EH (cell line): ENCODE results near the gene TRIM41.
A peak's percentile ranks its signal among the peaks of the same experiment; 100 is the strongest.

Experiments used
- DNase-seq: peaks from one replicate; pipeline ENCODE4 v3.0.0-alpha.2; 2015; ENCODE audit warnings: low read depth

TRIM41 gene

DNA sequence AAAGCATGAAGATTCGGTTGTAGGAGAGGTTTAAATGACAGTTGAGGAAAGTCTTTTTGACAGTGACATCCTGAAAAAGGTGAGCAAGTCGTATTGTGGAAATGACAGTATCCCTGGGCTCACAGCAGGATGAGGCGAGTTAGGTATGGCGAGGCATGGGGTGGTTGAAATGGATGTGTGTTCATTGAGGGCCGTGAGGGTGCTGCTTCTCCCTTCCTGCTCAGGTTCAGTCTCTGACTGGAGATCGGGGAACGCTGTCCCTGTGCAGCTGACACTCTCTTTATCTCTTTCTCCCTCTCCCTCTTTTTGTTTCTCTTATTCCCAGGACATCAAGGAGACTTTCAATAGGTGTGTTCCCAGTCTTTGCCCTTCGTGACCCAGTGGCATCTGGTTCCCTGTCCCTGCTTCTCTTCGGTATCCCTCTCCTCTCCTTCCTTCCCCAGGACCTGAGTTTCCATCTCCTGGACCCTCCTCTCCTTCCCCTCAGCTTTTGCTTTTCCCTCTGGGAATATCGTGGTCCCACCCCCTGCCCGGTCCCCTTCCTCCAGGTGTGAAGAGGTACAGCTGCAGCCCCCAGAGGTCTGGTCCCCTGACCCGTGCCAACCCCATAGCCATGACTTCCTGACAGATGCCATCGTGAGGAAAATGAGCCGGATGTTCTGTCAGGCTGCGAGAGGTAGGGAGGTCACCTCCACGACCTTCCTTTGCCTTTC is 10.2 kb downstream of the TRIM41 start:
- DNase-seq, result no peak

DNA sequence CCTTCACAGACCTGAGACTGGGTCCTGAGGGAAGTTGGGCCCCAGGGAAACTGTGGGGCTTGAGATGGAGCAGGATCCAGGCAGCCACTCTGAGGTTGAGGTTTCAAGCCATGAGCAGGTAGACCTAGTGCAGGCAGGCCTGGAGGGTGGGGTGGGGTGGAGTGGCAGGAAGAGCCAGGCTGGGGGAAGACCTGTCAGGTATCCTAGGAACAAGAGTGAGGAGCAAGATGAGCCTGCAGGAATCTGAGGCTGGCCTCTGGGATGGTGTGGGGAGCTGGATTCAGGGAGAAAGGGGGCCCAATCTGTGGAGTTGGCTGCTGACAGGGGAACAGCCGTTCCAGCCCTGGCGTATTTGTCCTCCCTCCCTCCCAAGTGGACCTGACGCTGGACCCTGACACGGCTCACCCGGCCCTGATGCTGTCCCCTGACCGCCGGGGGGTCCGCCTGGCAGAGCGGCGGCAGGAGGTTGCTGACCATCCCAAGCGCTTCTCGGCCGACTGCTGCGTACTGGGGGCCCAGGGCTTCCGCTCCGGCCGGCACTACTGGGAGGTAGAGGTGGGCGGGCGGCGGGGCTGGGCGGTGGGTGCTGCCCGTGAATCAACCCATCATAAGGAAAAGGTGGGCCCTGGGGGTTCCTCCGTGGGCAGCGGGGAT is 10.8 kb downstream of the TRIM41 start:
- DNase-seq, result no peak

GRCh38 chr5:181234455-181235306 is 11.6 kb downstream of the TRIM41 start:
- DNase-seq, result peak; percentile 21

- DNase-seq, result peak; percentile 15
Observed at GRCh38 chr5:181235323-181235688, 12.2 kb downstream of the TRIM41 start.

DNA sequence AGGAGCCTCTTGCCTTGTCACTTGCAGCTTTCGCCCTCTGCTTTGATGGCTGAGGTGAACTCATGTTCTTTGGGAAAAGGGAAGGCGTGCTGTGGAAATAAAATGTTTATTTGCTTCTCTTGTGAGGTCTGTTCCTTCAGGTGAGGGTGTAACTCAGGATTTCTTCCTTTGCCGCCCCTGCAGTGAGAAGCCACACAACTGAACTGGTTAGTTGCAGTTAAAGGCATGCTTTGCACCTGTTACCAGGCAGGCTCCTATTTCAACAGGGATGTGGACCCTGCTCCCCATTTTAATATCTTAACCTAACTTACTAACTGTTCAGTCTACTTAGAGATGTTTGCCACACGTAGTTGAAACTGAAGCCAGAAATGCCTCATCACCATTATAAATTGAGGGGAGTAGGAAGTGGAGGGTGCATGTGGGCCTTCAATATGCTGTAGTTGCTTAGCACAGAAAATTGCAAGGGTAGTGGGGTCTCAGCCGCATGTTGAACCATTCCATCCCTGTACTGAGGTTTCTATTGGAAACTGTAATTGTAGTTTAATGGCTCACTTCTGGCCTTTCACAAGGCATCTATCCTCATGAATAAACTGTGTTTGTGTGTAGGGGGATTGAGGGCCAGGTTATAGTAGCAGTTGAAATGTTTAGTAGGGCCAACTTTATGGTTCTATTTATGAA is 12.7 kb downstream of the TRIM41 start:
- no peak for DNase-seq

DNA sequence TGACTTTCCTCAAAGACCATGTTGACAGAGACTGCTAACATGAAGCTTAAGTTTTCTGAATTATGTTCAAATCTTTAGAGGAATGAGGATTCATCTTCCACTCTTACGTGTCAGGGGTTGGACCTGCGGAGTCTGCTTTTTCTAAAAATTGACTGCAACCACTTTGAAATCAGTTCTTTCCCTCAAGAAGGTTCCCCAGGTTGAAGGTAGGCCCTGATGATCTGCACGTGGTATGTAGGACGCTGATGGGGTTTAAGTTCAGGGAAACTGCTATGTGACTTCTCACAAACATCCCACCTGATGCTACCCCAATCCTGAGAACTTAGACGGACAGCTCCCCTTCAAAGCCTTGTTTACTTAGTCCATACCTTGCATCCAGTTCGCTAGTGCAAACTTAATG is 13.4 kb downstream of the TRIM41 start:
- no peak for DNase-seq

GRCh38 chr5:181236954-181237641 is 14.0 kb downstream of the TRIM41 start:
- DNase-seq, result no peak

DNA sequence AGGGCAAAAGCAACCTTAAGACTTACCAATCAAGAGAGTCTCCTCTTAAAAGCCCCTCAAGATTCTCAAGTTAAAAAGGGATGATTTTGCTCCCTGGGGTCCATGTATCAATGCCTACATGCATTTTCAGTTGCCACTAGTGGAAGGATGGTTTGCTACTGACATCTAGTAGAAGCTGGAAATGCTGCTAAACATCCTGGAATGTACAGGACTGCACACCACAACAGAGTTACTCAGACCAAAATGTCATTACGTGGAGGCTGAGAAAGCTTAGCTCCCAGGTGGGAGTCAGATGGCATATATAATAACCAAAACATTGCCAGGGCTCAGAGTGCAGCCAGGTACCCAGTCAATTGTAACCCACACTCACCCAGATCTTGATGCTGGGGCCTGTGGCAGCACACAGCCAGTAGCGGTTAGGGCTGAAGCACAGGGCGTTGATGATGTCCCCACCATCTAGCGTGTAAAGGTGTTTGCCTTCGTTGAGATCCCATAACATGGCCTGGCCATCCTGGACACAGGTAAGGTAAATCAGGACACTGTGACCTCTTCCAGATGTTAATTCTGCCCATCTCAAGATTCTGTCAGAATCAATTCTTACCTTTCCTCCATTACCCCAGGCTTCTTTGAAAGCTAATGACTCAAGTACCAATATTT is 14.8 kb downstream of the TRIM41 start:
- DNase-seq, result no peak

DNA sequence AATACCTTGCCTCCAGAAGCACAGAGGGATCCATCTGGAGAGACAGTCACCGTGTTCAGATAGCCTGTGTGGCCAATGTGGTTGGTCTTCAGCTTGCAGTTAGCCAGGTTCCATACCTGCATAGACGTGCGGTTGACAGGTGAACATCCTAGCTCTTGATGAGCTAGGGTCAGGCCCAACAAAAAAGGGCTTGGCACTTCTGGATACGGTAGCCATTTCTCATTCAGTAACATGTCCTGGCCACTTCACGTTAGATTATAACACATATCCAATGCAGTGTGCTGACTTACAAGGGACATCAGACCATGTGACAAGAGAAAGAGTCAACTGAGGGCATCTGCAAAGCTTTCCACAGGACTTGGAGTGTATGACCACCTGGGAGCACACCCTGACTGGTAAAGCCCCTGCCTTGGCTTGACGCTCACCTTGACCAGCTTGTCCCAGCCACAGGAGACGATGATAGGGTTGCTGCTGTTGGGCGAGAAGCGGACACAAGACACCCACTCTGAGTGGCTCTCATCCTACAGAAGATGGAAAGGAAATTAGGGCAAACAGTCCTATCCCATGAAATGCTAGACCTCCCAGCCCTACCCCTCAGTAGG is 16.1 kb downstream of the TRIM41 start:
- no peak for DNase-seq

DNA sequence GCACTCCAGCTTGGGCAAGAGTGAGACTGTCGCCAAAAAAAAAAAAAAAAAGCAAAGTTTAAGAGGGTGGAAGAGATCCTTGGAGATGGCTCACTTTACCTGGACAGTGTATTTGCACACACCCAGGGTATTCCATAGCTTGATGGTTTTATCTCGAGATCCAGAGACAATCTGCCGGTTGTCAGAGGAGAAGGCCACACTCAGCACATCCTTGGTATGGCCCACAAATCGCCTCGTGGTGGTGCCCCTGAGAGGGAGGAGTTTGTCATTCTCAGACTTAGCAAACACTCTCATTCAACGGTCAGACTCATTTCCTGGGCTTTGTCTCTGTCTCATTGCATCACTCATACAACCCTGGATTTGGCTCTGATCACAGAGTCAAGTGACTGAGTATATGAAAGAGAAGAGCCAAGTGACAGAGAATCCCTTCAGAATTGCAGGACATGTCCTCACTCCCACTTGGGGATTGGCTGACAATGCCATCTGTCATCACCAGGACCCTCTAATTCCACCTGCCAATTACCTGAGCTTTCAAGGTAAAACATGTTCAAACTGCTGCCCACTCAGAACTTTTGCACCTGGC is 18.4 kb downstream of the TRIM41 start:
- peak; percentile 85 for DNase-seq

DNA sequence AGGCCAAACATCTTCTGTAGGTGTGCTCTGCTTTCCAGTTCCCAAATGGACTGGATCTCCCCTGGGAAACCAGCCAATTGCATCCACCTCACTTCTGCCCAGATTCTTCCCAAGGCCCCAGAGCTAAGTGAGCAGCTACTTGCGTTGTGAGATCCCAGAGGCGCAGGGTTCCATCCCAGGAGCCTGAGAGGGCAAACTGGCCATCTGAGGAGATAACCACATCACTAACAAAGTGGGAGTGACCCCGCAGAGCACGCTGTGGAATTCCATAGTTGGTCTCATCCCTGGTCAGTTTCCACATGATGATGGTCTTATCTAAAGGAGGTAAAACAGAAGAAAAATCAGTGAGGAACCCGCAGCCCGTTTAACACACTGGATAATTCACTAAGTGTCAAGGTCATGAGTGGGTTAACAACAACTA is 19.0 kb downstream of the TRIM41 start:
- DNase-seq, result peak; percentile 19

GRCh38 chr5:181243018-181243563 is 20.0 kb downstream of the TRIM41 start:
- peak; percentile 30 for DNase-seq

GRCh38 chr5:181243564-181244343 is 20.7 kb downstream of the TRIM41 start, which contains the start of gene RACK1:
TSS of gene RACK1 (minus strand) at chr5:181243906. CDS start at chr5:181243800, 106 bp downstream.
- peak; percentile 91 for DNase-seq

DNA sequence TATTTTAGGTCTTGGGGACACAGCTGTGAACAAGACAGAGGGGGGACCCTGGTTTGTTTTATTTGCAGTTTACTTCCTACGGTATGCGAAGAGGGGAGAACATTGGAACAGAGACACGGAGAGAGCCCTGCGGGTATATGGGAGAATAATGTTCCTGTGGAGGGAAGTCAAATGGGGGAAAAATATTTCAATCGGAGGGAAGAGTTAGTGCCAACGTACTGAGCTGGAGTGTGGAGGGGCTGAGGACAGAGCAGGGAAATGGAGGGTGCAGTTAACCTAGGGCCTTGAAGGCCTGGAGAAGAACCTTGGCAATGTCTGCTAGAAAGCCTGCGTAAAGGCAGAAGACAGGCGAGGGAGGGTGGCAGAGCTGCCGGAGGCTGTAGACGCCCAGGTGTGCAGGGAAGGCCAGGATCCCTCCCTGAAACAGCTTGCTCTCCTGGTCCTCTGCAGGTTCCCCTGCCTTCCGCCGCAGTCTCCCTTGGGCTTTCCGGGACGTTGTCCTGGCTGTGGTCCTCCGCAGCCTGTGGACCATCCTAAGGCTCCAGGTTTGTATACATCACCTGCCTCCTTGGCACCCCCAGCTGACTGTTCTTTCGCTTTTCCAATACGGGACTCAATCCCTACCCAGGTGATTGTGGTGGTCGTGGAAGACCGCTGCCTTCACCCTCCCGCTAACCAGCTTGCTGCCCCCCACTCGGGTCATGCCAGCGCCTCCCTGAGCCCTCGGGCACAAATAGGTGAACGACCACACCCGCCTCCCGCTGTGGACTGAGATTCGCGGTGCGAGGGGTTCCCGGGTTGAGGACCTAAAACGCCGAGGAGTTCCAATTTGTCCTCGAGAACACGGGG is 22.6 kb downstream of the TRIM41 start:
- no peak for DNase-seq

DNA sequence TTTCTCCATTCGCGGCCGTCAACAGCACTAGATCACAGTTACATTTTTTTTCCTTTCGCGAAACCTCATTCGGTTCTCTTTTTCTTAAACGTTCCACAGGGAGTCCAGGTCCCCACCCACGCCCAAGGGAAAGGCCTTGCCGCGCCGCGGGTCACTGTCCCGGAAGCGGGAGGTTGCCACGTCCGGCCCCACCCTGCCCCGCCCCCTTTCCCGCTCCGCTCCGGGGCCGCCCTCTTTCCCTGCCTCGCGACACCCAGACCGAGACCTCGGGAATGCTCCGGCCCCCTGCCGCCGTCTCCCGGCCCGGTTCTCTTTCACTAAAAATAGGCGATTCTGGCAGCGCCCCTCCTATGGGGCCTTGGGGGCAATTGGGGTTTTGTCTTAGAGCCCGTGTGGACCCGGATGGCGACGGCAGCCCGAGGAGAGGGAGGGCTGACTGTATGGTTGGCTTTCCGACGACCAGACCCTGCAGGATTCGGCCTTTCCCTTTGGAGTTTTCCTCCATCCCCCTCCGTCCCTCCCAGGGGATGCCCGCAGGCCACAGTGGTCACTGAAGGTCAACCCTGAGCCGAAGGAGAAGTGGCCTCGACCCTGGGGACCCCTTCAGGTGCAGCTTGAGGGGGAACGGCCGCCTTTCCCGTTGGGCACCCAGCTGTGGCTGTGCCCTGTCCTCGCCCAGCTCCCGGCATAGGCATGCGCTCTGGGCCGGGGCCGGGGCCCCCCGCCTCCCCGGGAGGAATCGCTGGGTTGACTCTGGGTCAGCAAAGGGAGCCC is 23.4 kb downstream of the TRIM41 start:
- DNase-seq, result peak; percentile 90

DNA sequence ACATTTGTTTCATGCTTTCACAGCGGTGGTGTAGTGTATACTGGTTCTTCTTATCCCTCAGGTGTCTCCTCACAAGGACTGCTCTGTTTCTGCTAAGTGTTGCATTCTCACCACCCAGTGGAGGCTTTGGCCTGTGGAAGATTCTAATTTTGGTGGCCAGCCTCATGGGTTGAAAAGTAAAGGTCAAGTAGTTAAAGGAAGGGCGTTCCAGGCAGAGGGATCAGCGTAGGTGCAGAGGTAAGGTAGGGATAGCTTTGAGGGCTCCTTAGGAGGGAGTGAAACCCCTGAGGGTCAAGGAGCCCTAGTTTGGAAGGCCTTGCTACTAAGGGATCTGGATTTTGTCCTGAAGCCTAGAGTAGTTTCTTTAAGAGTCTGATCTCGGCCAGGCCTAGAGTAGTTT is 25.2 kb downstream of the TRIM41 start:
- DNase-seq, result no peak

GRCh38 chr5:181255276-181255675 is 32.2 kb downstream of the TRIM41 start:
- DNase-seq, result peak; percentile 16
